Measurements from ENCODE around the gene ROR2. TPM values are rescaled to one million over a fixed set of nuclear protein-coding genes. Genes with fewer than 3 reads are reported as not detected.
"Not testable (repeated sequence)": the region's sequence is repeated elsewhere in the genome, so short reads cannot be mapped to it uniquely, and the experiment has no call there.

Gene ROR2
- total and polyA plus RNA-seq, 2 of the 13 experiments (the other 11 are each of a cell fraction or from before 2014, with no cell fraction given): not detected

DNA sequence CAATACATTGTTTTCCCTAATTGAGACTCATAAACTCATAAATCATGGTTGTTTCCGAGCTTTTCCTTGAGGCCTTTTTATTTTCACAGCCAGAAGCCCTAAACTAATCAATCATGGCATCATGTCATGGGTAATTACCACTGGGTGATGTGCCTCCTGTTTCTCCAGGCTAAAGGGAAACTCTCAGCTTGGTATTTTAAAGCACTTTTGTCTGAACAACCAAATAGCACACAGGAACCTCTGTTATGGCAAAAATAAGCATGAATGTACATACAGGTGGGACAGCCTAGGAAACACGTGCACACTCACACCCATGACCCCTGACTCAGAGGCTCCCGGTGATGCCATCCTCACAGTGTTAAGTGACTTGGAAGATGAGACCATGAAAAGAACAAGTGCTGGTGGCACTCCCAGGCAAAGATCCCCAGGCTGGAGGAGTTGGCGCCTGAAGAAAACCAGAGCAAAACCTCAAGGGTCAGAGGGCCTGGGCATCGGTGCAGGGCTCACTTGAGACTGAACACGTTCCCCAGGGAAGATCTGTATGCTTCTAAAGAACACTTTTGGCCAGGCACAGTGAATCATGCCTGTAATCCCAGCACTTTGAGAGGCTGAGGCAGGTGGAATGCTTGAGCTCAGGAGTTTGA, 154.3 kb downstream of the ROR2 start:
- ATAC-seq: no peak
- Histone ChIP-seq H3K9ac (ENCODE audit: insufficient read depth, low read depth, low read length) (no peak overlapping the region), H4K20me1 (ENCODE audit: insufficient read depth, low read length) (no peaks in the 10 kb centered on the region), H3K79me2 (ENCODE audit: insufficient read depth, low read length) (no peaks in the 10 kb centered on the region), H3K27me3 (ENCODE audit: control insufficient read depth in 1 of 2, insufficient read depth in 2 of 2, low read length in 2 of 2) (no peaks in the 10 kb centered on the region; a peak in 1 of 5 replicates), H3K36me3 (replicated peaks in 1 of 2; ENCODE audit: control insufficient read depth in 1 of 2, insufficient read depth in 2 of 2, low read length in 2 of 2) (no peaks in the 10 kb centered on the region), H3K27ac (ENCODE audit: extremely low read length, insufficient read depth, low read length) (no peak overlapping the region), H3K4me1 (ENCODE audit: insufficient read depth, low read length) (no peaks in the 10 kb centered on the region), H3K4me3 (replicated peaks in 1 of 3; ENCODE audit: insufficient read depth in 1 of 3, low read depth in 2 of 3, low read length in 3 of 3) (no peak overlapping the region), H3K9me3 (ENCODE audit: low read length) (no peaks in the 10 kb centered on the region), H2AFZ (ENCODE audit: low read length) (no peak overlapping the region), H3K4me2 (ENCODE audit: low read depth, low read length) (no peak overlapping the region)
- DNase-seq (ENCODE audit: low spot score): no peak
- intact Hi-C loops (cut with micrococcal nuclease; ENCODE audit: unreplicated experiment) (no loop called here), in situ Hi-C loops (cut with HindIII; ENCODE audit: extremely low pct_ligation_motif_present, low pct_unique_long_range_greater_than_20kb) (no loop called here)
- POLR2A ChIA-PET: no interaction called here
- TF ChIP-seq, protein P1, sequence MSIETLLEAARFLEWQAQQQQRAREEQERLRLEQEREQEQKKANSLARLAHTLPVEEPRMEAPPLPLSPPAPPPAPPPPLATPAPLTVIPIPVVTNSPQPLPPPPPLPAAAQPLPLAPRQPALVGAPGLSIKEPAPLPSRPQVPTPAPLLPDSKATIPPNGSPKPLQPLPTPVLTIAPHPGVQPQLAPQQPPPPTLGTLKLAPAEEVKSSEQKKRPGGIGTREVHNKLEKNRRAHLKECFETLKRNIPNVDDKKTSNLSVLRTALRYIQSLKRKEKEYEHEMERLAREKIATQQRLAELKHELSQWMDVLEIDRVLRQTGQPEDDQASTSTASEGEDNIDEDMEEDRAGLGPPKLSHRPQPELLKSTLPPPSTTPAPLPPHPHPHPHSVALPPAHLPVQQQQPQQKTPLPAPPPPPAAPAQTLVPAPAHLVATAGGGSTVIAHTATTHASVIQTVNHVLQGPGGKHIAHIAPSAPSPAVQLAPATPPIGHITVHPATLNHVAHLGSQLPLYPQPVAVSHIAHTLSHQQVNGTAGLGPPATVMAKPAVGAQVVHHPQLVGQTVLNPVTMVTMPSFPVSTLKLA (IDR thresholded peaks at IDR 0.05): peak; percentile 67
- no peak for TF ChIP-seq ZNF34 (CRISPR knock-in tag; IDR thresholded peaks at IDR 0.05; ENCODE audit: borderline replicate concordance)
- CTCF ChIA-PET (ENCODE audit: low intra/inter-chr PET ratio, low total read pairs): no interaction called here
- FAIRE-seq: no peak
- 9% methylated on average over 4 of the region's 6 CpGs for WGBS (ENCODE audit: low lambda C conversion rate)
- BruUV-seq (replicated peaks): no TSS peak

DNA sequence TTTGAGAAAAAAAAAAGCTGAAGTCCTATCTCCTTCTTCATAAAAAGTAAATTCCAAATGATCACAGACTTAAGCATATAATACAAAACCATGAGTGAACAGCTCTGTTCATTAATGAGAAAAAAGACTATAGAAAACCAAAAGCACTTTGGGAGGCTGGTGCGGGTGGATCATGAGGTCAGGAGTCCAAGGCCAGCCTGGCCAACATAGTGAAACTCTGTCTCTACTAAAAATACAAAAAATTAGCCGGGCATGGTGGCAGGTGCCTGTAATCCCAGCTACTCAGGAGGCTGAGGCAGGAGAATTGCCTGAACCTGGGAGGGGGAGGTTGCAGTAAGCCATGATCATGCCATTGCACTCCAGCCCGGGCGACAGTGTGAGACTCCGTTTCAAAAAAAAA, 156.7 kb downstream of the ROR2 start:
- H3K4me1 ChIP-seq (ENCODE audit: insufficient read depth, low read length); H3K79me2 ChIP-seq (ENCODE audit: insufficient read depth, low read length); H3K27me3 ChIP-seq (ENCODE audit: control insufficient read depth in 1 of 2, insufficient read depth in 2 of 2, low read length in 2 of 2); intact Hi-C loops (cut with micrococcal nuclease; ENCODE audit: unreplicated experiment); POLR2A ChIA-PET; H4K20me1 ChIP-seq (ENCODE audit: insufficient read depth, low read length); H3K36me3 ChIP-seq (replicated peaks in 1 of 2; ENCODE audit: control insufficient read depth in 1 of 2, insufficient read depth in 2 of 2, low read length in 2 of 2); H2AFZ ChIP-seq (ENCODE audit: low read length); FAIRE-seq; H3K27ac ChIP-seq (ENCODE audit: extremely low read length, insufficient read depth, low read length); H3K4me2 ChIP-seq (ENCODE audit: low read depth, low read length); DNase-seq (ENCODE audit: low spot score); H3K4me3 ChIP-seq (replicated peaks in 1 of 3; ENCODE audit: insufficient read depth in 1 of 3, low read depth in 2 of 3, low read length in 3 of 3); CTCF ChIA-PET (ENCODE audit: low intra/inter-chr PET ratio, low total read pairs); H3K9me3 ChIP-seq (ENCODE audit: low read length); in situ Hi-C loops (cut with HindIII; ENCODE audit: extremely low pct_ligation_motif_present, low pct_unique_long_range_greater_than_20kb); ATAC-seq; H3K9ac ChIP-seq (ENCODE audit: insufficient read depth, low read depth, low read length); BruUV-seq (replicated peaks): not testable (repeated sequence)
- WGBS (ENCODE audit: low lambda C conversion rate): 2% methylated on average over 5 of the region's 5 CpGs
